ENCODE measurements around the gene IFI27L2.

The IFI27L2 gene

GRCh38 chr14:94126800-94127199 is 2.6 kb downstream of the IFI27L2 start:
- no peak for TF ChIP-seq CTCF (IDR thresholded peaks at IDR 0.05; ENCODE audit: low read depth, low read length, missing control alignments)
- no peak overlapping the region for H3K4me3 ChIP-seq (ENCODE audit: low read depth, low read length)
- no peak for DNase-seq (ENCODE audit: low read depth)
- in situ Hi-C loops (cut with HindIII; ENCODE audit: low sequenced_read_pairs): no loop called here

- no peak for TF ChIP-seq CTCF (IDR thresholded peaks at IDR 0.05; ENCODE audit: low read depth, low read length, missing control alignments)
- no peak overlapping the region for H3K4me3 ChIP-seq (ENCODE audit: low read depth, low read length)
- no peak for DNase-seq (ENCODE audit: low read depth)
- in situ Hi-C loops (cut with HindIII; ENCODE audit: low sequenced_read_pairs): no loop called here
Observed at GRCh38 chr14:94126419-94126677, 3.1 kb downstream of the IFI27L2 start.

- TF ChIP-seq CTCF (IDR thresholded peaks at IDR 0.05; ENCODE audit: low read depth, low read length, missing control alignments): no peak
- in situ Hi-C loops (cut with HindIII; ENCODE audit: low sequenced_read_pairs): no loop called here
- no peak overlapping the region for H3K4me3 ChIP-seq (ENCODE audit: low read depth, low read length)
- DNase-seq (ENCODE audit: low read depth): no peak
Observed at GRCh38 chr14:94125659-94126418, 3.6 kb downstream of the IFI27L2 start.

- H3K4me3 ChIP-seq (ENCODE audit: low read depth, low read length): no peak overlapping the region
- in situ Hi-C loops (cut with HindIII; ENCODE audit: low sequenced_read_pairs): loop anchor here (5.0 kb wide), 2 partner anchors 53 to 97 kb away; partner anchors contain the start of gene OTUB2
- DNase-seq (ENCODE audit: low read depth): no peak
- TF ChIP-seq CTCF (IDR thresholded peaks at IDR 0.05; ENCODE audit: low read depth, low read length, missing control alignments): no peak
Observed at GRCh38 chr14:94124582-94125377, 4.6 kb downstream of the IFI27L2 start.

- DNase-seq (ENCODE audit: low read depth): no peak
- H3K4me3 ChIP-seq (ENCODE audit: low read depth, low read length): no peak overlapping the region
- in situ Hi-C loops (cut with HindIII; ENCODE audit: low sequenced_read_pairs): loop anchor here (5.0 kb wide), 2 partner anchors 53 to 97 kb away; partner anchors contain the start of gene OTUB2
- TF ChIP-seq CTCF (IDR thresholded peaks at IDR 0.05; ENCODE audit: low read depth, low read length, missing control alignments): no peak
Observed at GRCh38 chr14:94123868-94124267, 5.5 kb downstream of the IFI27L2 start.

- H3K4me3 ChIP-seq (ENCODE audit: low read depth, low read length): no peak overlapping the region
- TF ChIP-seq CTCF (IDR thresholded peaks at IDR 0.05; ENCODE audit: low read depth, low read length, missing control alignments): no peak
- in situ Hi-C loops (cut with HindIII; ENCODE audit: low sequenced_read_pairs): loop anchor here (5.0 kb wide), 2 partner anchors 54 to 96 kb away; partner anchors contain the start of gene OTUB2
- no peak for DNase-seq (ENCODE audit: low read depth)
Observed at GRCh38 chr14:94123296-94123695, 6.1 kb downstream of the IFI27L2 start.

Measured in astrocyte of the cerebellum (primary cell).